DMS53 treated with DMSO at 0.1 percent for 48 hours (cell line): ENCODE measurements around the gene CCDC83.
"Not testable (repeated sequence)": the region's sequence is repeated elsewhere in the genome, so short reads cannot be mapped to it uniquely, and the experiment has no call there.

Source experiments
- DNase-seq: peaks from one replicate; lab custom pipeline; 2025; ENCODE audit not compliant: unreplicated experiment; lab: John Stamatoyannopoulos, UW

Gene CCDC83

DNA sequence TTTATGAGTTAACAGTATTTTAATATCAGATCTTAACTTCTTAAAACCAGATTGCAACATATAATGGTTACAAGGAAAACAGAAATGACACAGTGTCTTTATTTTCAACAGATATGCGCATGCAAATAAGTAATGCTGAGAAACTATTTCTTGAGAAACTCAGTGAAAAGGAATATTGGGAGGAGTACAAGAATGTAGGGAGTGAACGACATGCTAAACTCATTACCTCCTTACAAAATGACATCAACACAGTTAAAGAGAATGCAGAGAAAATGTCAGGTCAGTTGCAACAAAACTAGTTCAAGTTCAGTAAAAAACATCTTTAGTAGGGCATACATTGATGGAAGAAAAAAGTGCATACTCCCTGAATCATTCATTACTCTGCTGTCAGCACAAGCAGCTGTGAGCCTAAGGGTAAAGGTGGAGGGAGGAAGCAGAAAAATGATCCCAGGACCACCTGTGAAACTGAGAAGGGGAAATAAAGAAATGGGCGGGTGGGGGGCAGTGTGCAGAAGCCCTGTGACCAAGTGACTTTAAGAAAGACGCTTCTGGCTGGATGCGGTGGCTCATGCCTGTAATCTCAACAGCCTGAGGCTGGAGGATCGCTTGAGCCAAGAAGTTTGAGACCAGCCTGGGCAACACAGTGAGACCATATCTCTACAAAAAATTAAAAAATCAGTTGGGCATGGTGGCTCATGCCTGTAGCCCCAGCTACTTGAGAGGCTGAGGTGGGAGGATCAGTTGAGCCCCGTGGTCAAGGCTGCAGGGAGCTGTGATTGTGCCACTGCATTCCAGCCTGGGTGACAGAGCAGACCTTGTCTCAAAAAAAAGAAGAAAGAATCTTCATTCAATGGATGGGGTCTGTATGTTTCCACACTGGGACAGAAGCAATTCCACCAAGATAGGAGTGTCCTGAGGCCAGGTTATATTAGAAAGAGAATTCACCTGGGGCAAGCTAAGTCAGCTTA lies 31.2 kb downstream of the CCDC83 start:
- no peak for DNase-seq

DNA sequence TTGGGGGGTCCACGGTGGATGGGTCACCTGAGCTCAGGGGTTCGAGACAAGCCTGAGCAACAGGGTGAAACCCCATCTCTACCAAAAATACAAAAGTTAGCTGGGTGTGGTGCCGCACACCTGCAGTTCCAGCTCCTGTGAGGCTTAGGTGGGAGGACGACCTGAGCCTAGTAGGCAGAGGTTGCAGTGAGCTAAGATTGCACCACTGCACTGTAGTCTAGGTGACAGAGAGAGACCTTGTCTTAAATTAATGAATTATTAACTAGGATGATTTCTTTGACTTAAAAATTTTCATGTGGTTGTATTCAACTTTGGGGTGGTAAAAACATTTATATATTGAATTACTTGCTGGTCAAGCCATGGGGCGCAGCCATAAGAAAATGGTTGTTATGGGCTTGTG lies 33.9 kb downstream of the CCDC83 start:
- no peak for DNase-seq

DNA sequence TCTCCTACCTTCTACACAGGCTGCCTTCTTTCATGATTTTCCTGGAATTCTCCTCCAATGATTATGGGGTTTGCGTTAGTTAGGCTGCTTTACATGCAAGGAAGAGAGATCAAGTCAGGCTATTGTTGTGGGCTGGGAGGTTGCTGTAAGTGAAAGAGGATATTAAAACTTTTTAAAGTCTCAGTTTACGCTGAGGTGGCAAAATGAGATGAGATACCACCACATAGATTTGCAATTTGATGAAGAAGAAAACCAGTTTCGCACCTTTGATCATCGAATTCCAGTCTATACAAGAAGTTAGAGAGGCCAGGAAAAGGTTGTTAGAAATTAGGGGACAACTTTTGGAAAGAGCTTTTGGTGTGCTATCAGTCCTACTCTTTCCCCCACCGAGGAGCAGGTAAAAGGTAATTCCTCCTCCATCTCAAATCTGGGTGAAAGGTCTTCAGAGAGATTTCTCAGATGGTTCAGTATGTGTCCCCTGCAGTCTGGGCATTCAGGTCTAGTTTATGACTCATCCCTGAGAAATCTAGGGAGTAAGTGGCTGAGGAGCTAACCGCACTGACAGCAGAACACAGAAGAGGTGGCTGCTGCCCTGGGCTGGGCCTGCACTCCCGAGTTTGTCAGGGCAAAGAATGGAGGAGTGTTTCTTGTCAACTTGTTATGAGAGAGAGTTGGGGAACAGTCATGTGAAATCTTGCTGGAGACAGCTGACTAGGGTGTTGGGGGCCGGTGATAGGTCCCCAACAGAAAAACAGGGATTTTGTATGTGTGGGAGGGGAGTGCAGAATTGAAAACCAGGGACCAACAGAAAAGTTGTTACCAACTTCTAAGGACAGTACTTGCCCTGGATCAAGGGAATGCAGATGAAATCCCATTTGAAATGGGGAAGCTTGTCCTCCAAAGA lies 34.7 kb downstream of the CCDC83 start:
- DNase-seq, result peak; percentile 35

DNA sequence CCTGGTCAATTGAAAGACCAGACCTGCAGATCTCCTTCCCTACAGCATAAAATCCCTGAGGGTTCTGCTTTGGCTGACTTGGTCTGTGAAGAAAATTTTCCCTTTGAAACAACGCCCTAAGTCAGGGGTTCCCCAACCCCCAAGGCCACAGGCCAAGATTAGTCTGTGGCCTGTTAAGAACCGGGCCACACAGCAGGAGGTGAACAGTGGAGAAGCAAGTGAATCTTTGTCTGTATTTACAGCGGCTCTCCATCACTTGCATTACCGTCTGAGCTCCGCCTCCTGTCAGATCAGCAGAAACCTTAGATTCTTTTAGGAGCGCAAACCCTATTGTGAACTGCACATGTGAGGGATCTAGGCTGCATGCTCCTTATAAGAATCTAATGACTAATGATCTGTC lies 38.2 kb downstream of the CCDC83 start:
- DNase-seq, result no peak

DNA sequence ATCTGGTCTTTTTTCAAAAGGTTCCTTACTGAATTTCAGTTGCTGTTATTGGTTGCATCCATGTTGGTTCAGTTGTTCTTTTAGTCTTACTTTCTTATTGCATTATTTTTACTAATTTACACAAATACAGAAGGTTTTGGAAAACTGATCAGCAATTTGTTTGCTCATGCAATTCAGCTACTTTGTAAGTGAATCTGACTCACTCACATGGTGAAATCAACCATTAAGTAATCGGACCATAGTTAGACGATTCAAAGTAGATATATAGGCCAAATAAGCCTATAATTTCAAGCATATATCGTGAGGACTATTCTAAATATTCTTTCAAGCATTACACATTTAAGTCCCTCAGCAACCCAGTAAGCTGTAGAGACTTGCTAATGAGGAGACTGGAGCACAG lies 41.7 kb downstream of the CCDC83 start:
- no peak for DNase-seq

DNA sequence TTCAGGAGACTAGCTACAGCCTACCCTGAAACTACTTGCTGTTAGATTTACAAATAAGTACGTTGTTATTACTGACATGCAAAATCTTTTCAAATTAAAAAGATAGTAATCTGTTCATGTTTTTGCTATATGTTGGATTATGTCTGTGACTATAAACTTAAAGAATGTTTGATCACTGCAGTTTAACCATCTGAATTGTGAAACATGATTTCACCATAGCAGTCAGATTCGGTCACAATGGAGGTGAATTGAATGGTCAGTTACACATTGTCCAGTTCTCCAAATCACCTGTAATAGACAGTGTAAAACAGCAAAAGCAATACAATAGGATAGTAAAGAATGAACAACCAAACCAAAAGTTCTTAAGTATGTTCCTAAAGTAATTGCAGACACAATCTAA lies 43.3 kb downstream of the CCDC83 start:
- DNase-seq, result no peak

DNA sequence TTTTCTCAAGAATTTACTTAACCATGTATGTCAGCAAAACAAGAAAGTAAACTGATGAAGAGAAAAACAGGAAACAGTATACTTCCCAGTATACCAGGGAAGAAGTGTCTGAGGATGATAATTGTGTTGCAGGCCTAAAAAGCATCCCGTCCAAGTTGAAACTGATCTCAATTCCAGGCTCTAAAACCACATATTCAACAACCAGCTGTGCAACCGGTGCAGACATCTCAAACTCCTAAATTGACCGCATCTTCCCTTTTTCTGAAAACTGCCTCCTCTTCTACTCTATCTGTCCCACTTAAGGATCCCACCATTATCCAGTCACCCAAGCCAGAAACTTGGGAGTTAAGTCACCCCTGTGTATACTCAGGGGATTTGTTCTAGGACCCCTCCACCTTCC lies 47.2 kb downstream of the CCDC83 start:
- no peak for DNase-seq

DNA sequence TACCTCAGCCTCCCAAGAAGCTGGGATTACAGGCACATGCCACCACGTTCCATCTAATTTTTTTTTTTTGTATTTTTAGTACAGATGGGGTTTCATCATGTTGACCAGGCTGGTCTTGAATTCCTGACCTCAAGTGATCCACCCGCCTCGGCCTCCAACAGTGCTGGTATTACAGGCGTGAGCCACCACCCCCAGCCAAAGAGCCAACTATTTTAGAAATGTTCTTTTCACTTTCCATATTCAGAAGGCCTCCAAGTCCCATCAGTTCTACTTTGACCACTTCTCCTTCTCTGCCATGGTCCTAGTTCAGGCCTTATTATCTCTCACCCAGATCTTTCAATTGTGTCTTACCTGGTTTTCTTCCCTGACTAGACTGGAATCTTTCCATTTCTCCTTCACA lies 48.2 kb downstream of the CCDC83 start:
- DNase-seq, result no peak

DNA sequence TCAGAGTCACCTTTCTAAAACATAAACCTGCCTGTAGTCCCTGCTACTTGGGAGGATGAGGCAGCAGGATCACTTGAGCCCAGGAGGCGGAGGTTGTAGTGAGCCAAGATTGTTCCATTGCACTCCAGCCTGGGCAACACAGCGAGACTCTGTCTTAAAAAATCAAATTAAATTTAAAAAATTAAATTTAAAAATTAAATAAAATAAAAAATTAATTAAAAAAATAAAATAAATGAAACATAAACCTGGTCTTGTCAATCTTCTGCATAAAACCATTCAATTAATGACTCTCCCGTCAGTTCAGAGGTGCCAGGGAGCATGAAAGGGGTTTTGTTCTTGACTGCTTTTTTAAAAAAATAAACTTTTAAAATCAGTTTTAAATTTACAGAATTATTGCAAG lies 48.6 kb downstream of the CCDC83 start:
- no peak for DNase-seq

DNA sequence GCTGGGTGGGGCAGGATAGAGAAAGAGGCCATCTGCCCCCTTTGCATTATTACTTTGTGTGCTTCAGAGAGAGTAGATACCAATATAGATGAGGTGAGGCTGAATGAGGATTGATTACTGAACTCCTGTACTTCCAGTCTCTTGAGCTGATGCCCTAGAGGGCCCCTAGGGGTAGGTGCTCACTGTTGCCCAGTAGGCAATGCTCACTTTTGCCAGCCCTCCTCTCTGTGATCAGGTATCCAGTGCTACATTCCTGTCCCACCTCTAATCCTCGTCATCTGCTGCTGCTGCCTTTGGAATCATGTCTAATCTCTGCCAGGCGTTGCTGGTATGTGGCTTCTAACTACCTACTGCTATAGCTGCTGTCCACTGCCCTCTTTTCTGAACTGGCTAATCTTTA lies 57.2 kb downstream of the CCDC83 start:
- no peak for DNase-seq

DNA sequence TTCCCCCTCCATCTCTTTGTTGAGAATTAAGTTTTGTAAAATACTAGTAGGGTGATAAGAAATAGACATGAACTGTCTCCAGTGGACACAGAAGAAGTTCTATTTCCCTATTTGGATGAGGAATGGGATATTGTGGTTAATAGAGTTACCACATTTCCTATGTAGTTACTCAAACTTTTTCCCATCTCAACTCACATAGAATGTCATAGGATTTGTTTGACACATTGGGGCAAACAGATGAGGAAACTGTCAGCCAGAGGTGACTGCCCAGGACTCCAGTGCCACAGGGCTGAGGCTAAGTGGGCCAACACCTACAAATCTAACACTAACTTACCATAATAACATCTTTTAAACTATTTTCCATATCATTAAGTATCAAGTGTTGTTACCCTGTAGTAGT lies 58.3 kb downstream of the CCDC83 start:
- no peak for DNase-seq

DNA sequence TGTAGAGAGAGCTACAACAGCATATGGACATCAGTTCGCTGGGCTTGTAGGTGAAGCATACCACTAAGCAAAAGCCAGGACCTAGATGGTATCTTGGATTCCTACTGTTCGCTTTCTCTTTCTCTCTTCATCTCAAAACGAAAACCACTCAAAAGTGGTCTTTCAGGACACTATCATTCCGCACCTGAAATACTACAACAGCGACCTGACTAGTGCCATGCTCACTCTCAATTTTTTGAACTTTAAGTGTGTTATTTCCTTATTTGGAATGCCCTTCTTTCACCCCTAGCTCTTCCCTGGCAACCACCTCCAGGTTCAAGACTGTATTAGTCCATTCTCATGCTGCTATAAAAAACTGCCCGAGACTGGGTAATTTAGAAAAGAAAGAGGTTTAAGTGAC lies 59.2 kb downstream of the CCDC83 start:
- DNase-seq, result no peak

DNA sequence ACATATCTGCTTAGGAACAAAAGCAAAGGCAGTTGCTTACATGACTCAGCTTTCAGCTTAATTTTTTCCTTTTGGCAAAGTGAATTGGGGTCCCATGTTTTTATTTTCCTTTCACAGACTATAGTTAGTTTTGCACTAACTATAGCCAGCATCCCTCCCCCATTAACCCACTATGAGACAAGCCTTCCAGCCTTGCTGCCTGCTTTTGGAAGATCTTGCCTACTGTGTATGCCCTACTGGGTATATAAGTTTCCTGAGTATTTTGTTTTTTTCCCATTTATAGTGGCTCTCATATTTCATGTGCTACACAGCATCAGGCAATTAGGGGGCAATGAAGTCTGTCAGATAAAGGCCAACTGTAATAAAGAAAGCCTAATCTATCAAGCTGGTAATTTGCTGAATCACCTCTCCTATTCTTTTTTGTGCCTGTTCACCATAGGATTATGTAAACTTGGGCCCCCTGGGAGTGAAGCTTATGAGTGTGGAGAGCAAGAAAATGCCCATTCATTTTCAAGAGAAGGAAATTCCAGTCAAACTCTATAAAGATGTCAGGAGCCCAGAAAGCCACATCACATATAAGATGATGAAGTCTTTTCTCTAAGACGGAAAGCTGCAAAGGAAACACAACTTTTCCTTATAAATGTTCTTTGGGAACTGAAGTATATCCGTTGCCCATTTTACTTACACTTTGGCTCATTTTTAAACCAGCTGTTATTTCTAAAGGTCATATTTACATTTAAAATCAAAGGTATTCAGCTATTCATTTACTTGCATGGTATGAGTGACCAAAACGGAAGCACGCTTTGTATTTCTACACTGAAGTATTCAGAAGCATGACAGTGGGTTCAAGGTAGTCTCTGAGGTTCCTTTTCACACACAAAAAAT lies 64.0 kb downstream of the CCDC83 start:
- DNase-seq, result no peak

DNA sequence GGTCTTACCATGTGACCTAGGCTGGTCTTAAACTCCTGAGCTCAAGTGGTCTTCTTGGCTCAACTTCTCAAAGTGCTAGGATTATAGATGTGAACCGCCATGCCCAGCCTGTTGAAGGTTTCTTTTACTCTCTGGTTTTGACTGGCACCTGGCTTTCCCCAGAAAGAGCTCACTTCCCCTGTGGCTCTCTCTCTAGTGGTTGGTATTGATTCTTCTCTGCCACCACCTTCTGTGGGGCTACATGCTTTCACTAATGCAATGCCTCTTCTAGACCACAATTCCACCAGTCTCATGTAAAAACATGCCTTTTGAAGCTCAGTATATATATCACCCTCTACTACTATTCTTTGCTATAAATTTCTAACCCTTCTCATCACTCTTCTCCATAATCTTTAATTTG lies 67.2 kb downstream of the CCDC83 start:
- no peak for DNase-seq

DNA sequence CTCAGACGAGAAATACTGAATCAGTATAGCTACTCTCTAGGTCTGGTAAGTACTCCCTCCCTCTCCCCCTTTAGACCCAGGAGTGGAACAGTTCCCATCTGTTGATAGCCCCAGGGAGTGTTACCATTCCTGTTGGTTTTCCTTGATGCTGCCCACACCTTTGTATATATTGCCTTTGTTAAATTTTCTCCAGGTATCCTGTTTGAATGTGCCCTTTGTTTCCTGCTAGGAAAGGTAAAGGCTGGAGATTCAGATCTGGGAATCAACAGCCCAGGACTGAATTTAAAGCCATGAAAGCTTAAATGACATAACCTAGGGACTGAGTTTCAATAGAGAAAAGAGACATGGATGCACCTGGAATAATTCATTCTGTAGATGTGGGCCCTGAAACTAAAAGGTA lies 68.3 kb downstream of the CCDC83 start:
- DNase-seq, result no peak

DNA sequence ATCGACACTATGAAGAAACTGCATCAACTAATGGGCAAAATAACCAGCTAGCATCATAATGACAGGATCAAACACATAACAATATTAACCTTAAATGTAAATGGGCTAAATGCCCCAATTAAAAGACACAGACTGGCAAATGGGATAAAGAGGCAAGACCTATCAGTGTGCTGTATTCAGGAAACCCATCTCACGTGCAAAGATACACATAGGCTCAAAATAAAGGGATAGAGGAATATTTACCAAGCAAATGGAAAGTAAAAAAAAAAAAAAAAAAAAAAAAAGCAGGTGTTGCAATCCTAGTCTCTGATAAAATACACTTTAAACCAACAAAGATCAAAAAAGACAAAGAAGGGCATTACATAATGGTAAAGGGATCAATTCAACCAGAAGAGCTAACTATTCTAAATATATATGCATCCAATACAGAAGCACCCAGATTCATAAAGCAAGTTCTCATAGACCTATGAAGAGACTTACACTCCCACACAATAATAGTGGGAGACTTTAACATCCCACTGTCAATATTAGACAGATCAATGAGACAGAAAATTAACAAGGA lies 71.6 kb downstream of the CCDC83 start:
- not testable (repeated sequence) for DNase-seq

DNA sequence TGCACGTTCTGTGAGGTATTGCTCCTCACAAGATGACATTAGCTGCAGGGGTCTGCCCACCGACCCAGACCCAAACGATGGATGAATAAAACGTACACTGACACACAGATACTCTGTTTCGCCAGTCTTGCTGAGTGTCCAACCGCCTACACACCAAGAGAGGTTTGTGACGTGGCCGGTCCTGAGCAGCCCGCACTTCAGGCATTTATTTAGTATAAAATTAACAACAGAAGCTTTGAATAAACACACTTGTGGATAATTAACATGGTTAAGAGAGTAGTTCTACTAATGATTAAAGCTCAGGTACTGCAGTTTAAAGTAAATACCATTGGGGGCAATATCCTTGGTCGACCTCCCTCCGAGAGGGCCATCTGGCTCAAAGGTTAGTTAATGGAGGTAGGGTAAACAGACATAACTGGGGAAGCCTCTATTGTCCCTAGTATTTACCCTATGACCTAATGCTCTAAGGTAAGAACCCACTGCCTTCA lies 75.7 kb downstream of the CCDC83 start:
- DNase-seq, result peak; percentile 99

DNA sequence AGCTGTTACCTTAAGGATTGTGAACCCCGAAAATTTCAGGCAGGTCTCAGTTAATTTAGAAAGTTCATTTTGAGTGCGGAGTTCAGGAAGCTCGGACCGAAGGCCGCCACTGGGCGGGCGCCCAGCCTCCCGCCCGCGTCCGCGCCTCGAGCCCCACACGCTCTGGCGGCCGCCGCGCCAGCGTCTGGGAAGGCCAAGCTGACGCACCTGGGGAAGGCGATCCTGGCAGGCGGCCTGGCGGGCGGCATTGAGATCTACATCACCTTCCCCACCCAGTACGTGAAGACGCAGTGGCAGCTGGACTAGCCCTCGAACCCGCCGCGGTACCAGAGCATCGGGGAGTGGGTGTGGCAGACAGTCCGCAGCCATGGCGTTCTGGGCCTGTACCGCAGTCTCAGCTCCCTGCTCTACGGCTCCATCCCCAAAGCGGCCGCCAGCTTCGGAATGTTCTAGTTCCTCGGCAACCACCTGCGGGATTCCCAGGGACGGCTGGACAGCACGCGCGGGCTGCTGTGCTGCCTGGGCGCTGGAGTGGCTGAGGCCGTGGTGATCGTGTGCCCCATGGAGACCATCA lies 79.5 kb downstream of the CCDC83 start:
- DNase-seq, result no peak

DNA sequence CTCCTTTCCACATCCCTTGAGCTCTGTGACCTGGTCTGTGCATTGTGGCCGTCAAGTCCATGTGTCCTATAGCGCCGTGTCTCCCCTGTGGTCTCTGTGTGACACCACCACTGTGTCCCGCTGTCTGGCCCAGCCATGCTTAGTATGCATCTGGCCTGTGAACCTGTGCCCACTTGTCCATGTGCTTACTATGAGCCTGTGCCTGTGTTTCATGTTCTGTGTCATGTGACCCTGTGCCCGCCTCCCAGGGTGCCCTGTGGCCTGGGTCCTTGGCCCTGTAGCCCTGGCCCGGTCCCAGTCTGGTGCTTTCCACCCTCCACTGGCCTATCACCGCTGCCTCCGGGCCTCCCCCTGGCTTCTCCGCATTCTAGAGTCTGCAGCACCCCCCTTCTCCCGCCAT lies 80.6 kb downstream of the CCDC83 start:
- DNase-seq, result no peak

DNA sequence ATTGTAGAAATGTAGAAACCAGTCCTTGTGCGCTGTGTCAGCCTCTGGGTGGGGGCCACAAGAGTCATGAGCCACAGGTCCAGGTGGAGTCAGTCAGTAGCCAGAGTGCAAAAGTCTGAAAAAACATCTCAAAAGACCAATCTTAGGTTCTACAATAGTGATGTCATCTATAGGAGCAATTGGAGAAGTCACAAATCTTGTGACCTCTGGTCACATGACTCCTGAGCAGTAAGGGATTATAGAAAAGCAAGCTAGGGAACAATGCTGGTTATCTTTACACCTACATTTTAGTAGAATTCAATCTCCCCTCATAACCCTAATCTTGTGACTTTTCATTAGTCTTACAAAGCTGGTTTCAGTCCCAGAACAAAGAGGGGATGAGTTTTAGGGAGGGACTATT lies 82.7 kb downstream of the CCDC83 start:
- DNase-seq, result no peak
